ENCODE results near the gene SYT11. TPM values are rescaled to one million over a fixed set of nuclear protein-coding genes. Genes with fewer than 3 reads are reported as not detected.

Gene SYT11
- total and polyA plus RNA-seq, 2 experiments from 2014 or later: 16.2 to 28.5 TPM

DNA sequence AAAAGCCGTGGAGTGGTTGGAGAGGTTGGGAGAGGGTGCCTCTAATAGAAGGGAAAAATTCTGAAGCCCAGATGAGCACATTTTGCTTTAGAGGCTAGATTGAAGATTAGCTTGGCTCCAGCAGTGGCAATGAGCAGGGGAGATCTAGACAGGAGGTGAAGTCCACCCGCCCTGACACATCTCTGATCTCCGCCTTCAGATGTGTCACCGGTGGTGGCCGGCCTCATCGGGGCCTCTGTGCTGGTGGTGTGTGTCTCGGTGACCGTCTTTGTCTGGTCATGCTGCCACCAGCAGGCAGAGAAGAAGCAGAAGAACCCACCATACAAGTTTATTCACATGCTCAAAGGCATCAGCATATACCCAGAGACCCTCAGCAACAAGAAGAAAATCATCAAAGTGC, 8.4 kb downstream of the SYT11 start:
- in situ Hi-C loops (cut with MboI): no loop called here
- H3K27me3 ChIP-seq (replicated peaks; ENCODE audit: insufficient read depth): no peaks in the 10 kb centered on the region

GRCh38 chr1:155871390-155871789, 12.0 kb downstream of the SYT11 start:
- H3K4me1 ChIP-seq (ENCODE audit: insufficient read depth): no peaks in the 10 kb centered on the region
- in situ Hi-C loops (cut with MboI): no loop called here
- no peaks in the 10 kb centered on the region for H3K36me3 ChIP-seq (ENCODE audit: low read depth)
- no peak for DNase-seq
- no peaks in the 10 kb centered on the region for H3K9me3 ChIP-seq (ENCODE audit: low read depth)
- H3K27ac ChIP-seq: no peak overlapping the region
- H3K79me2 ChIP-seq (ENCODE audit: insufficient read depth): no peaks in the 10 kb centered on the region
- no peak overlapping the region for H2AFZ ChIP-seq
- H3K4me2 ChIP-seq (ENCODE audit: unreplicated experiment): no peak overlapping the region
- TF ChIP-seq EZH2phosphoT487 (IDR thresholded peaks at IDR 0.05; ENCODE audit: insufficient read depth, low read depth) (no peak), EZH2 (IDR thresholded peaks at IDR 0.05; ENCODE audit: insufficient read depth, poor library complexity, severe bottlenecking) (no peak)
- H3K9ac ChIP-seq: no peak overlapping the region
- no peaks in the 10 kb centered on the region for H3K27me3 ChIP-seq (replicated peaks; ENCODE audit: insufficient read depth)
- H4K20me1 ChIP-seq (ENCODE audit: insufficient read depth): no peaks in the 10 kb centered on the region
- no peaks in the 10 kb centered on the region for H3K9me2 ChIP-seq (ENCODE audit: insufficient read depth)
- no peaks in the 10 kb centered on the region for H3F3A ChIP-seq (ENCODE audit: insufficient read depth)
- no peak overlapping the region for H3K4me3 ChIP-seq
- 0 to 7% methylated on average over 1 of the region's 1 CpG for WGBS, 2 experiments (ENCODE audit: low coverage in 1 of 2, low lambda C conversion rate in 2 of 2, missing lambda C conversion rate in 2 of 2)

More for the DNA sequence above, 8.4 kb downstream of the SYT11 start:
- Histone ChIP-seq H3K9me3 (ENCODE audit: low read depth) (no peaks in the 10 kb centered on the region), H3K9ac (no peak overlapping the region), H3K4me1 (ENCODE audit: insufficient read depth) (no peaks in the 10 kb centered on the region), H3K27ac (no peak overlapping the region), H3K36me3 (ENCODE audit: low read depth) (no peaks in the 10 kb centered on the region), H3K4me2 (ENCODE audit: unreplicated experiment) (no peak overlapping the region), H2AFZ (no peak overlapping the region), H3F3A (ENCODE audit: insufficient read depth) (no peaks in the 10 kb centered on the region), H3K4me3 (no peak overlapping the region), H4K20me1 (ENCODE audit: insufficient read depth) (no peaks in the 10 kb centered on the region), H3K9me2 (ENCODE audit: insufficient read depth) (no peaks in the 10 kb centered on the region), H3K79me2 (ENCODE audit: insufficient read depth) (peaks cover 15% of the 10 kb centered on the region)
- no peak for DNase-seq
- no peak for TF ChIP-seq EZH2 (IDR thresholded peaks at IDR 0.05; ENCODE audit: insufficient read depth, poor library complexity, severe bottlenecking)
- TF ChIP-seq EZH2phosphoT487 (IDR thresholded peaks at IDR 0.05; ENCODE audit: insufficient read depth, low read depth): no peak
- WGBS, 2 experiments (ENCODE audit: low coverage in 1 of 2, low lambda C conversion rate in 2 of 2, missing lambda C conversion rate in 2 of 2): 95 to 99% methylated on average over 8 of the region's 8 CpGs

GRCh38 chr1:155872527-155872926, 13.2 kb downstream of the SYT11 start:
- Histone ChIP-seq H3K79me2 (ENCODE audit: insufficient read depth) (no peaks in the 10 kb centered on the region), H3K27ac (no peak overlapping the region), H3K9me2 (ENCODE audit: insufficient read depth) (no peaks in the 10 kb centered on the region), H4K20me1 (ENCODE audit: insufficient read depth) (no peaks in the 10 kb centered on the region), H3K4me3 (no peak overlapping the region), H3K9me3 (ENCODE audit: low read depth) (no peaks in the 10 kb centered on the region), H3F3A (ENCODE audit: insufficient read depth) (no peaks in the 10 kb centered on the region), H3K9ac (no peak overlapping the region), H3K4me1 (ENCODE audit: insufficient read depth) (no peaks in the 10 kb centered on the region), H3K27me3 (replicated peaks; ENCODE audit: insufficient read depth) (no peaks in the 10 kb centered on the region), H3K4me2 (ENCODE audit: unreplicated experiment) (no peak overlapping the region), H2AFZ (no peak overlapping the region), H3K36me3 (ENCODE audit: low read depth) (no peaks in the 10 kb centered on the region)
- no peak for DNase-seq
- WGBS, 2 experiments (ENCODE audit: low coverage in 1 of 2, low lambda C conversion rate in 2 of 2, missing lambda C conversion rate in 2 of 2): 97 to 99% methylated on average over 5 of the region's 5 CpGs
- TF ChIP-seq EZH2 (IDR thresholded peaks at IDR 0.05; ENCODE audit: insufficient read depth, poor library complexity, severe bottlenecking): no peak
- no peak for TF ChIP-seq EZH2phosphoT487 (IDR thresholded peaks at IDR 0.05; ENCODE audit: insufficient read depth, low read depth)
- in situ Hi-C loops (cut with MboI): no loop called here

DNA sequence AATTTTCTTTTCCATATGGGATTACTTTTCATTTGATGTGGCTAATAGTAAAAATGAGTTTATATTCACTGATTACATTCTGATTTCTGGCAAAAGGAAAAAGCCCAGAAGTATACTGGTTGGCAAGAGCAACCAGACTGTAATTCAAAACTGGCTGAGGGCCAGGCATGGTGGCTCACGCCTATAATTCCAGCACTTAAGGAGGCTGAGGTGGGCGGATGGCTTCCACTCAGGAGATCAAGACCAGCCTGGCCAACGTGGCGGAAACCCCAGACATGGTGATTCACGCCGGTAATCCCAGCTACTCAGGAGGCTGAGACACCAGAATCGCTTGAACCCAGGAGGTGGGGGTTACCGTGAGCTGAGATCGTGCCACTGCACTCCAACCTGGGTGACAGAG, 14.5 kb downstream of the SYT11 start:
- Histone ChIP-seq H3F3A (ENCODE audit: insufficient read depth) (no peaks in the 10 kb centered on the region), H3K9me3 (ENCODE audit: low read depth) (no peaks in the 10 kb centered on the region), H3K27me3 (replicated peaks; ENCODE audit: insufficient read depth) (no peaks in the 10 kb centered on the region), H3K4me1 (ENCODE audit: insufficient read depth) (no peaks in the 10 kb centered on the region), H3K9me2 (ENCODE audit: insufficient read depth) (no peaks in the 10 kb centered on the region), H3K36me3 (ENCODE audit: low read depth) (no peaks in the 10 kb centered on the region), H2AFZ (no peak overlapping the region), H3K79me2 (ENCODE audit: insufficient read depth) (no peaks in the 10 kb centered on the region), H3K9ac (no peak overlapping the region), H3K4me3 (no peak overlapping the region), H4K20me1 (ENCODE audit: insufficient read depth) (no peaks in the 10 kb centered on the region), H3K27ac (no peak overlapping the region), H3K4me2 (ENCODE audit: unreplicated experiment) (no peak overlapping the region)
- 77 to 83% methylated on average over 9 of the region's 9 CpGs for WGBS, 2 experiments (ENCODE audit: low coverage in 1 of 2, low lambda C conversion rate in 2 of 2, missing lambda C conversion rate in 2 of 2)
- in situ Hi-C loops (cut with MboI): no loop called here
- no peak for TF ChIP-seq EZH2phosphoT487 (IDR thresholded peaks at IDR 0.05; ENCODE audit: insufficient read depth, low read depth)
- no peak for TF ChIP-seq EZH2 (IDR thresholded peaks at IDR 0.05; ENCODE audit: insufficient read depth, poor library complexity, severe bottlenecking)
- DNase-seq: peak; percentile 44

GRCh38 chr1:155877945-155878344, 18.6 kb downstream of the SYT11 start:
- H3K36me3 ChIP-seq (ENCODE audit: low read depth): no peaks in the 10 kb centered on the region
- in situ Hi-C loops (cut with MboI): no loop called here
- H3F3A ChIP-seq (ENCODE audit: insufficient read depth): no peaks in the 10 kb centered on the region
- no peak overlapping the region for H3K9ac ChIP-seq
- 97 to 100% methylated on average over 2 of the region's 2 CpGs for WGBS, 2 experiments (ENCODE audit: low coverage in 1 of 2, low lambda C conversion rate in 2 of 2, missing lambda C conversion rate in 2 of 2)
- no peak overlapping the region for H3K4me3 ChIP-seq
- no peaks in the 10 kb centered on the region for H3K4me1 ChIP-seq (ENCODE audit: insufficient read depth)
- no peaks in the 10 kb centered on the region for H3K79me2 ChIP-seq (ENCODE audit: insufficient read depth)
- no peak for DNase-seq
- no peak overlapping the region for H3K4me2 ChIP-seq (ENCODE audit: unreplicated experiment)
- H3K9me2 ChIP-seq (ENCODE audit: insufficient read depth): no peaks in the 10 kb centered on the region
- H2AFZ ChIP-seq: no peak overlapping the region
- no peaks in the 10 kb centered on the region for H4K20me1 ChIP-seq (ENCODE audit: insufficient read depth)
- no peaks in the 10 kb centered on the region for H3K27me3 ChIP-seq (replicated peaks; ENCODE audit: insufficient read depth)
- H3K9me3 ChIP-seq (ENCODE audit: low read depth): no peaks in the 10 kb centered on the region
- no peak overlapping the region for H3K27ac ChIP-seq
- TF ChIP-seq EZH2 (IDR thresholded peaks at IDR 0.05; ENCODE audit: insufficient read depth, poor library complexity, severe bottlenecking) (no peak), EZH2phosphoT487 (IDR thresholded peaks at IDR 0.05; ENCODE audit: insufficient read depth, low read depth) (no peak)
